SK-N-SH (cell line): ENCODE results near the gene RPS6KB2. TPM values are rescaled to one million over a fixed set of nuclear protein-coding genes. Genes with fewer than 3 reads are reported as not detected.

ENCODE experiments used
- CTCF ChIA-PET: fragments of 300-600, 350-600 bp; formaldehyde crosslinking; extraction: SDS; loops from one replicate; lab custom pipeline; 2021; lab: Yijun Ruan, JAX
- POLR2A ChIA-PET: fragments of 350-600 bp; sonication (Branson Sonifier 250); formaldehyde crosslinking; extraction: SDS; loops from one replicate; lab custom pipeline; 2020; ENCODE audit warnings: antibody characterized with exemption, inconsistent platforms; lab: Yijun Ruan, JAX
- DNase-seq: peaks from one replicate; pipeline ENCODE4 v3.0.0; 2012
- H2AFZ ChIP-seq: fragments of 200-600 bp; sonication (generic); 2 replicates; pipeline ENCODE4 v1.8.1; 2016; ENCODE audit warnings: antibody characterized with exemption, mild to moderate bottlenecking, low read depth
- H3F3A ChIP-seq: fragments of 200-600 bp; sonication (generic); replicated peaks from 2 replicates; pipeline ENCODE3; 2016; ENCODE audit warnings: antibody characterized with exemption, mild to moderate bottlenecking; ENCODE audit not compliant: insufficient read depth
- H3K27ac ChIP-seq, 2 experiments: fragments of 200-500 bp in 1 of 2; fragments of 200-600 bp in 1 of 2; sonication (Bioruptor generic) in 1 of 2; sonication (generic), shearing (Covaris generic) in 1 of 2; 2 replicates each; pipeline versions ENCODE4 v1.5.1 to v1.6.1; 2014 to 2016; ENCODE audit warnings: low read depth in 2 of 2, inconsistent platforms in 1 of 2, low read length in 1 of 2, mild to moderate bottlenecking in 1 of 2, mixed read lengths in 1 of 2
- H3K27me3 ChIP-seq: fragments of 200-600 bp; sonication (generic), shearing (Covaris generic); 2 replicates; pipeline ENCODE4 v1.6.1; 2016; ENCODE audit warnings: mixed run types; ENCODE audit not compliant: insufficient read depth
- H3K36me3 ChIP-seq, 2 experiments: fragments of 200-500 bp in 1 of 2; fragments of 200-600 bp in 1 of 2; sonication (Bioruptor generic) in 1 of 2; sonication (generic) in 1 of 2; replicated peaks in 1 of 2; 2 replicates each; pipeline versions ENCODE3 to v1.5.1; 2014 to 2016; ENCODE audit warnings: low read length in 1 of 2, mild to moderate bottlenecking in 1 of 2; ENCODE audit not compliant: insufficient read depth in 2 of 2, control insufficient read depth in 1 of 2
- H3K4me1 ChIP-seq, 2 experiments: fragments of 200-500 bp in 1 of 2; fragments of 200-600 bp in 1 of 2; sonication (Bioruptor generic) in 1 of 2; sonication (generic), shearing (Covaris generic) in 1 of 2; 2 replicates each; pipeline versions ENCODE4 v1.5.1 to v1.6.1; 2014 to 2016; ENCODE audit warnings: low read depth in 1 of 2, low read length in 1 of 2, mixed run types in 1 of 2; ENCODE audit not compliant: insufficient read depth in 2 of 2, control insufficient read depth in 1 of 2
- H3K4me2 ChIP-seq: fragments of 200-600 bp; sonication (generic), shearing (Covaris generic); 2 replicates; pipeline ENCODE4 v1.6.1; 2017; ENCODE audit warnings: mixed run types
- H3K4me3 ChIP-seq, 2 experiments: fragments of 200-500 bp in 1 of 2; fragments of 200-600 bp in 1 of 2; sonication (Bioruptor generic) in 1 of 2; sonication (generic), shearing (Covaris generic) in 1 of 2; 2 replicates each; pipeline versions ENCODE4 v1.5.1 to v1.8.1; 2014 to 2016; ENCODE audit warnings: low read depth in 2 of 2, inconsistent platforms in 1 of 2, low read length in 1 of 2, mild to moderate bottlenecking in 1 of 2, mixed read lengths in 1 of 2, moderate library complexity in 1 of 2
- H3K79me2 ChIP-seq: fragments of 200-600 bp; sonication (generic); 2 replicates; pipeline ENCODE4 v1.8.1; 2017; ENCODE audit warnings: mild to moderate bottlenecking; ENCODE audit not compliant: insufficient read depth
- H3K9ac ChIP-seq: fragments of 200-600 bp; sonication (generic); 2 replicates; pipeline ENCODE4 v1.6.1; 2017; ENCODE audit warnings: mixed run types
- H3K9me2 ChIP-seq: fragments of 200-600 bp; sonication (generic); 2 replicates; pipeline ENCODE4 v1.6.1; 2017; ENCODE audit warnings: mixed run types
- H3K9me3 ChIP-seq: fragments of 200-600 bp; sonication (generic); 2 replicates; pipeline ENCODE4 v1.6.1; 2017; ENCODE audit warnings: mixed run types, mild to moderate bottlenecking, moderate library complexity
- H4K20me1 ChIP-seq: fragments of 200-600 bp; sonication (generic); 2 replicates; pipeline ENCODE4 v1.6.1; 2017; ENCODE audit warnings: mild to moderate bottlenecking, mixed run types; ENCODE audit not compliant: insufficient read depth
- ELF1 ChIP-seq: IDR thresholded peaks from 2 replicates; pipeline ENCODE4 v1.4.0; 2012
- EZH2phosphoT487 ChIP-seq: fragments of 200-600 bp; sonication (generic); IDR thresholded peaks from 2 replicates; pipeline ENCODE4 v1.6.1; 2017; ENCODE audit warnings: low read depth, mixed run types, mild to moderate bottlenecking, antibody characterized with exemption, moderate library complexity, borderline replicate concordance
- FOSL2 ChIP-seq: IDR thresholded peaks from 2 replicates; pipeline ENCODE4 v1.4.0; 2012; ENCODE audit warnings: low read depth, mild to moderate bottlenecking, moderate library complexity, borderline replicate concordance
- GABPA ChIP-seq: IDR thresholded peaks from 2 replicates; pipeline ENCODE4 v1.4.0; 2012; ENCODE audit warnings: low read depth, mild to moderate bottlenecking
- JUND ChIP-seq: IDR thresholded peaks from 2 replicates; pipeline ENCODE4 v1.4.0; 2012
- MAX ChIP-seq: IDR thresholded peaks from 2 replicates; pipeline ENCODE4 v1.4.0; 2012; ENCODE audit warnings: low read depth
- NRF1 ChIP-seq: IDR thresholded peaks from 2 replicates; pipeline ENCODE4 v1.6.1; 2012; ENCODE audit warnings: low read depth, mild to moderate bottlenecking, low read length
- POLR2AphosphoS5 ChIP-seq: IDR thresholded peaks from 2 replicates; pipeline ENCODE4 v1.6.1; 2012; ENCODE audit warnings: low read depth, low read length
- RAD21 ChIP-seq: IDR thresholded peaks from 2 replicates; pipeline ENCODE4 v1.6.1; 2012; ENCODE audit warnings: mild to moderate bottlenecking, low read length
- REST ChIP-seq: IDR thresholded peaks from 2 replicates; pipeline ENCODE4 v1.6.1; 2012; ENCODE audit warnings: mild to moderate bottlenecking, low read depth, low read length, moderate library complexity
- SIN3A ChIP-seq: IDR thresholded peaks from 2 replicates; pipeline ENCODE4 v1.6.1; 2012; ENCODE audit warnings: low read depth, mild to moderate bottlenecking, low read length, moderate library complexity, borderline replicate concordance
- SMC3 ChIP-seq: IDR thresholded peaks from 2 replicates; pipeline ENCODE4 v1.6.1; 2012; ENCODE audit warnings: low read depth, low read length, improper control_type of control experiment
- TAF1 ChIP-seq: IDR thresholded peaks from 2 replicates; pipeline ENCODE4 v1.6.1; 2012; ENCODE audit warnings: low read depth, mild to moderate bottlenecking, low read length, moderate library complexity, borderline replicate concordance
- TCF12 ChIP-seq: IDR thresholded peaks from 2 replicates; pipeline ENCODE4 v1.4.0; 2012
- USF1 ChIP-seq: IDR thresholded peaks from 2 replicates; pipeline ENCODE4 v1.4.0; 2012; ENCODE audit warnings: low read depth, borderline replicate concordance
- USF2 ChIP-seq: fragments of 150-350 bp; IDR thresholded peaks from 2 replicates; pipeline ENCODE4 v1.6.1; 2017; ENCODE audit warnings: antibody characterized with exemption, low read length, low read depth, borderline replicate concordance
- YY1 ChIP-seq: IDR thresholded peaks from 2 replicates; pipeline ENCODE4 v1.4.0; 2012; ENCODE audit warnings: low read depth, mild to moderate bottlenecking
- WGBS: methylation state at CpG from one replicate; pipeline ENCODE4 v1.1.6; 2017; ENCODE audit warnings: low lambda C conversion rate; 5-methylcytosine and 5-hydroxymethylcytosine counted together
- polyA plus RNA-seq, 3 experiments: library from polyadenylated mRNA; depleted of rRNA; stranded (reverse); fragments of >200 nt; gene quantifications; 2 replicates each; pipeline ENCODE4 v1.2.3, GENCODE V29; 2012

The RPS6KB2 gene
- polyA plus RNA-seq, 1 of the 3 experiments (the other 2 are of a cell fraction): 52.0 TPM

- Histone ChIP-seq H3K4me3 (peak overlapping the region; percentile 63 to 68; a peak in 3 of 4 replicates), H3K36me3 (no peaks in the 10 kb centered on the region), H4K20me1 (no peaks in the 10 kb centered on the region), H3K9me3 (no peaks in the 10 kb centered on the region), H3K9ac (peak overlapping the region; percentile 22; the same call in 1 of the 2 replicates), H3F3A (peaks cover 18% of the 10 kb centered on the region), H3K4me1 (peaks cover 9 to 31% of the 10 kb centered on the region in 2 experiments; a peak in 2 of 4 replicates), H3K79me2 (peaks cover 7% of the 10 kb centered on the region; the same call in 1 of the 2 replicates), H3K4me2 (peak overlapping the region; percentile 87), H3K27ac (peak overlapping the region; percentile 48 to 61; a peak in 3 of 4 replicates), H3K9me2 (no peaks in the 10 kb centered on the region), H3K27me3 (no peaks in the 10 kb centered on the region), H2AFZ (peak overlapping the region; percentile 85; the same call in 1 of the 2 replicates)
- ChIA-PET CTCF (no interaction called here), POLR2A (no interaction called here)
- 72% methylated on average over 9 of the region's 20 CpGs for WGBS
- DNase-seq: peak; percentile 51
- peak; percentile 53; the same call in 1 of the 2 replicates for TF ChIP-seq JUND
- TF ChIP-seq EZH2phosphoT487: no peak
- no peak for TF ChIP-seq TCF12
- peak; percentile 41; the same call in 1 of the 2 replicates for TF ChIP-seq POLR2AphosphoS5
- TF ChIP-seq MAX: peak; percentile 43
- peak; percentile 69 for TF ChIP-seq FOSL2
Observed at GRCh38 chr11:67463680-67464410, 35.6 kb downstream of the RPS6KB2 start.

GRCh38 chr11:67464411-67465188 is 36.3 kb downstream of the RPS6KB2 start:
- H3K4me1 ChIP-seq: peaks cover 9 to 34% of the 10 kb centered on the region in 2 experiments; a peak in 2 of 4 replicates
- peak overlapping the region; percentile 61 to 89 for H3K27ac ChIP-seq
- peaks cover 18% of the 10 kb centered on the region for H3F3A ChIP-seq
- no peaks in the 10 kb centered on the region for H3K36me3 ChIP-seq
- peak overlapping the region; percentile 66 for H3K9ac ChIP-seq
- H3K9me2 ChIP-seq: no peaks in the 10 kb centered on the region
- ChIA-PET POLR2A (interaction anchor here (1.0 kb wide), 1 partner anchor 73 kb away, joined by 3 read pairs; the partner anchor contains the start of gene RAD9A), CTCF (interaction anchor here (1.0 kb wide), 2 partner anchors 63 to 118 kb away, joined by 3 read pairs; partner anchors contain the start of gene PPP1CA)
- peaks cover 7% of the 10 kb centered on the region; the same call in 1 of the 2 replicates for H3K79me2 ChIP-seq
- no peaks in the 10 kb centered on the region for H3K27me3 ChIP-seq
- peak overlapping the region; percentile 87 for H3K4me2 ChIP-seq
- no peaks in the 10 kb centered on the region for H3K9me3 ChIP-seq
- no peaks in the 10 kb centered on the region for H4K20me1 ChIP-seq
- peak; percentile 98 for DNase-seq
- H2AFZ ChIP-seq: peak overlapping the region; percentile 85
- peak overlapping the region; percentile 63 to 68 for H3K4me3 ChIP-seq
- 12% methylated on average over 23 of the region's 56 CpGs for WGBS
- peak; percentile 64; the same call in 1 of the 2 replicates for TF ChIP-seq ELF1
- TF ChIP-seq FOSL2: no peak
- no peak for TF ChIP-seq EZH2phosphoT487
- no peak for TF ChIP-seq RAD21
- TF ChIP-seq GABPA: peak; percentile 51
- peak; percentile 86 for TF ChIP-seq USF1
- TF ChIP-seq NRF1: no peak
- peak; percentile 38; the same call in 1 of the 2 replicates for TF ChIP-seq USF2
- peak; percentile 86 for TF ChIP-seq YY1
- peak; percentile 56; the same call in 1 of the 2 replicates for TF ChIP-seq SIN3A
- no peak for TF ChIP-seq SMC3
- 0 out of 2 replicates have a peak, but pooled peaks have one; percentile 20 for TF ChIP-seq REST
- TF ChIP-seq TAF1: peak; percentile 73
- peak; percentile 78; the same call in 1 of the 2 replicates for TF ChIP-seq POLR2AphosphoS5
